ENCODE measurements around the gene SERPINB11. TPM values are rescaled to one million over a fixed set of nuclear protein-coding genes. Genes with fewer than 3 reads are reported as not detected.

SERPINB11 gene
- polyA plus RNA-seq, 1 experiment: not detected

- CTCF ChIA-PET: interaction anchor here (0.9 to 1.2 kb wide), 3 partner anchors 160 to 317 kb away, joined by 3 to 4 read pairs (median 4); no protein-coding TSS in a partner anchor
- TF ChIP-seq CTCF (IDR thresholded peaks at IDR 0.05; ENCODE audit: low read depth, low read length): no peak
Observed at GRCh38 chr18:63677500-63678225, 25.1 kb upstream of the SERPINB11 start.

DNA sequence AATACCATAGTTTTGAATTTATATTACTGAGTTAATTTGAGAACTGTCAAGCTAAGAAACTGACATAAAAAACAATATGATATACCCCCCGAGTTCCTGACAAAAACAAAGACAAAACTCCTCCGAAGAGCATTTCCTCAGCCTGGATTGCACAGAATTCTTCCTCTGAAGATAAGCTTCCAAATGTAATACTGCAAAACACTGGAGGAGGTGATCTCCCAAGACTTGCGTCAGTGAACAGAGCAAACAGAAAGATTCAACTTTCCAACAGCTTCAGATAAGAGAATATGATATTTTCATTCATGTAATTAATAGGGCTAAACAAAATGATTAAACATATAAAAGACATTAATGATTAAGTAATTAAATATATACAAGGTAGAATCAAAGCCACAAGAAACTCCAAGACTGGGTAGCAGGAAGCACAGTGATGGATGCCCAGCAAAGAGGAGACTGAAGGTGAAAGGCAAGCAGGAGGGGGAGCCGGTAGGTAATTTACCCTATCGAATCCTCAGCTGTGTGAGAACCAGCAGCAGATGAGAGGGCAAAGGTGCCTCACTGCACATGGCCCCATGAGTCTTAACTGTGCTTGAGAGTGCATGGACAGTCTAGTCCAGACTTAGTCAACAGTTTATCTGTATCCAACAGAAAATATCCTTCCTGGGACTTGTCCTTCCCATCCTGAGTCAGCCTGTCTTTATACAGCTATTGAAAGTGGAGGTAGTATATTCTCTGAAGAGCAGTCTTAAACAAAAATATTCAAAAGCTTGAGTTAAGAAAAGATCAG, 22.7 kb upstream of the SERPINB11 start:
- no peak for DNase-seq (ENCODE audit: low read depth, low spot score)
- CTCF ChIA-PET: interaction anchor here (1.6 kb wide), 1 partner anchor 101 kb away, joined by 6 read pairs; no protein-coding TSS in a partner anchor

More at GRCh38 chr18:63677500-63678225, 25.1 kb upstream of the SERPINB11 start:
- POLR2A ChIA-PET: interaction anchor here (1.1 kb wide), 1 partner anchor 29 kb away, joined by 3 read pairs; no protein-coding TSS in a partner anchor
- H3K9me3 ChIP-seq (ENCODE audit: control insufficient read depth, insufficient read depth, low read length): no peaks in the 10 kb centered on the region
- no peaks in the 10 kb centered on the region for H3K27me3 ChIP-seq (ENCODE audit: control insufficient read depth, insufficient read depth, low read length)
- H3K4me3 ChIP-seq (ENCODE audit: low read depth, low read length): no peak overlapping the region
- no peak overlapping the region for H3K27ac ChIP-seq (ENCODE audit: low read depth, low read length)
- DNase-seq (ENCODE audit: low read depth, low spot score): no peak

GRCh38 chr18:63681449-63682340, 21.1 kb upstream of the SERPINB11 start:
- ChIA-PET CTCF (interaction anchor here (1.0 to 1.7 kb wide), 4 partner anchors 11 to 164 kb away, joined by 3 to 6 read pairs (median 5); no protein-coding TSS in a partner anchor), POLR2A (no interaction called here)
- H3K4me3 ChIP-seq (ENCODE audit: low read depth, low read length): no peak overlapping the region

More for the DNA sequence above, 22.7 kb upstream of the SERPINB11 start:
- no peak overlapping the region for H3K27ac ChIP-seq (ENCODE audit: low read depth, low read length)
- no peak for TF ChIP-seq CTCF (IDR thresholded peaks at IDR 0.05; ENCODE audit: low read depth, low read length)
- POLR2A ChIA-PET: no interaction called here
- no peak overlapping the region for H3K4me3 ChIP-seq (ENCODE audit: low read depth, low read length)
- H3K27me3 ChIP-seq (ENCODE audit: control insufficient read depth, insufficient read depth, low read length): no peaks in the 10 kb centered on the region
- H3K9me3 ChIP-seq (ENCODE audit: control insufficient read depth, insufficient read depth, low read length): no peaks in the 10 kb centered on the region

DNA sequence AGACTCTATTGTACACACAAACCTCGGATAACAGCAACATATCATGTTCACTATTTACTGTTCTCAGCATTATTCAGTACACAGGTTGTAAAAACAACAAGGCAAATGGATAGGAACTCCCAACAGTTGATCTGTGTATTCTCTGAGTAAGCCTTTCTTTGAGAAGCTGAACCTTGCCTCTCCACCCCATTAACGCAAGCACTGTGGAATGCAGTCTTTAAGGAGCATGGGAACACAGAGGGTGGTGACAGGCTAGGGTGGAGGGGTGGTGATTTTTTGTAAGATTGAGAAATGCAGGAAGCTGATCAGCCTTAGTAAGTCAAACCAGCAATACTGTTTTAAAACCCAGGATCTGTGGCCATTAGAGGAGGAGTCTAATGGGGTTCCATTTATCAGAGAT, 19.6 kb upstream of the SERPINB11 start:
- ChIA-PET POLR2A (no interaction called here), CTCF (interaction anchor here (2.1 kb wide), 1 partner anchor 172 kb away, joined by 8 read pairs; no protein-coding TSS in a partner anchor)
- peak overlapping the region; percentile 59 for H3K27ac ChIP-seq (ENCODE audit: low read depth, low read length)
- no peaks in the 10 kb centered on the region for H3K9me3 ChIP-seq (ENCODE audit: control insufficient read depth, insufficient read depth, low read length)
- DNase-seq (ENCODE audit: low read depth, low spot score): peak; percentile 73
- no peak for TF ChIP-seq CTCF (IDR thresholded peaks at IDR 0.05; ENCODE audit: low read depth, low read length)
- no peaks in the 10 kb centered on the region for H3K27me3 ChIP-seq (ENCODE audit: control insufficient read depth, insufficient read depth, low read length)
- no peak overlapping the region for H3K4me3 ChIP-seq (ENCODE audit: low read depth, low read length)

More at GRCh38 chr18:63681449-63682340, 21.1 kb upstream of the SERPINB11 start:
- Histone ChIP-seq H3K27ac (ENCODE audit: low read depth, low read length) (no peak overlapping the region), H3K27me3 (ENCODE audit: control insufficient read depth, insufficient read depth, low read length) (no peaks in the 10 kb centered on the region), H3K9me3 (ENCODE audit: control insufficient read depth, insufficient read depth, low read length) (no peaks in the 10 kb centered on the region)
- DNase-seq (ENCODE audit: low read depth, low spot score): no peak
- no peak for TF ChIP-seq CTCF (IDR thresholded peaks at IDR 0.05; ENCODE audit: low read depth, low read length)

Data from AG04450 (cell line).